ENCODE results near the gene ANGPTL2.

ANGPTL2 gene

GRCh38 chr9:127050591-127051001 is 71.8 kb downstream of the ANGPTL2 start:
- Histone ChIP-seq H3K4me3 (ENCODE audit: low read length) (no peak overlapping the region), H3K27ac (ENCODE audit: low read depth, low read length) (no peak overlapping the region), H3K4me2 (ENCODE audit: low read length) (no peak overlapping the region), H3K27me3 (ENCODE audit: control insufficient read depth, low read length) (no peaks in the 10 kb centered on the region), H3K9me3 (ENCODE audit: control insufficient read depth, insufficient read depth, low read length) (no peaks in the 10 kb centered on the region), H3K36me3 (ENCODE audit: control insufficient read depth, low read length) (no peaks in the 10 kb centered on the region), H3K9me2 (replicated peaks; ENCODE audit: control insufficient read depth, low read length) (no peaks in the 10 kb centered on the region), H3F3A (ENCODE audit: control insufficient read depth, insufficient read depth) (no peaks in the 10 kb centered on the region), H3K4me1 (ENCODE audit: control insufficient read depth, low read length) (no peaks in the 10 kb centered on the region), H4K20me1 (ENCODE audit: control insufficient read depth, insufficient read depth, low read depth, low read length) (no peaks in the 10 kb centered on the region), H3K79me2 (ENCODE audit: control insufficient read depth, low read length) (no peaks in the 10 kb centered on the region)
- TF ChIP-seq EZH2phosphoT487 (IDR thresholded peaks at IDR 0.05; ENCODE audit: borderline replicate concordance, low read length) (no peak), CTCF (IDR thresholded peaks at IDR 0.05; ENCODE audit: low read depth, low read length, poor library complexity, severe bottlenecking) (no peak)

- TF ChIP-seq CTCF (IDR thresholded peaks at IDR 0.05; ENCODE audit: low read depth, low read length, poor library complexity, severe bottlenecking): no peak
- no peak for TF ChIP-seq EZH2phosphoT487 (IDR thresholded peaks at IDR 0.05; ENCODE audit: borderline replicate concordance, low read length)
- H3F3A ChIP-seq (ENCODE audit: control insufficient read depth, insufficient read depth): no peaks in the 10 kb centered on the region
These were observed 72.3 kb downstream of the ANGPTL2 start for GRCh38 chr9:127050152-127050551.

GRCh38 chr9:127049581-127049980 is 72.9 kb downstream of the ANGPTL2 start:
- no peak for TF ChIP-seq CTCF (IDR thresholded peaks at IDR 0.05; ENCODE audit: low read depth, low read length, poor library complexity, severe bottlenecking)
- H3K4me2 ChIP-seq (ENCODE audit: low read length): no peak overlapping the region
- no peaks in the 10 kb centered on the region for H3K27me3 ChIP-seq (ENCODE audit: control insufficient read depth, low read length)
- no peaks in the 10 kb centered on the region for H3K79me2 ChIP-seq (ENCODE audit: control insufficient read depth, low read length)
- H3K36me3 ChIP-seq (ENCODE audit: control insufficient read depth, low read length): no peaks in the 10 kb centered on the region
- no peaks in the 10 kb centered on the region for H3K9me2 ChIP-seq (replicated peaks; ENCODE audit: control insufficient read depth, low read length)
- no peaks in the 10 kb centered on the region for H4K20me1 ChIP-seq (ENCODE audit: control insufficient read depth, insufficient read depth, low read depth, low read length)
- no peaks in the 10 kb centered on the region for H3K4me1 ChIP-seq (ENCODE audit: control insufficient read depth, low read length)
- no peak overlapping the region for H3K4me3 ChIP-seq (ENCODE audit: low read length)
- H3K27ac ChIP-seq (ENCODE audit: low read depth, low read length): no peak overlapping the region
- H3K9me3 ChIP-seq (ENCODE audit: control insufficient read depth, insufficient read depth, low read length): no peaks in the 10 kb centered on the region
- no peaks in the 10 kb centered on the region for H3F3A ChIP-seq (ENCODE audit: control insufficient read depth, insufficient read depth)

More at GRCh38 chr9:127050152-127050551, 72.3 kb downstream of the ANGPTL2 start:
- no peaks in the 10 kb centered on the region for H4K20me1 ChIP-seq (ENCODE audit: control insufficient read depth, insufficient read depth, low read depth, low read length)
- H3K9me3 ChIP-seq (ENCODE audit: control insufficient read depth, insufficient read depth, low read length): no peaks in the 10 kb centered on the region
- H3K4me3 ChIP-seq (ENCODE audit: low read length): no peak overlapping the region
- no peaks in the 10 kb centered on the region for H3K36me3 ChIP-seq (ENCODE audit: control insufficient read depth, low read length)
- no peak overlapping the region for H3K4me2 ChIP-seq (ENCODE audit: low read length)
- no peak overlapping the region for H3K27ac ChIP-seq (ENCODE audit: low read depth, low read length)
- no peaks in the 10 kb centered on the region for H3K27me3 ChIP-seq (ENCODE audit: control insufficient read depth, low read length)
- no peaks in the 10 kb centered on the region for H3K4me1 ChIP-seq (ENCODE audit: control insufficient read depth, low read length)
- no peaks in the 10 kb centered on the region for H3K79me2 ChIP-seq (ENCODE audit: control insufficient read depth, low read length)
- no peaks in the 10 kb centered on the region for H3K9me2 ChIP-seq (replicated peaks; ENCODE audit: control insufficient read depth, low read length)

- H3K4me3 ChIP-seq (ENCODE audit: low read length): no peak overlapping the region
- H4K20me1 ChIP-seq (ENCODE audit: control insufficient read depth, insufficient read depth, low read depth, low read length): no peaks in the 10 kb centered on the region
- no peak overlapping the region for H3K27ac ChIP-seq (ENCODE audit: low read depth, low read length)
These were observed 73.4 kb downstream of the ANGPTL2 start for GRCh38 chr9:127049044-127049443.

More at GRCh38 chr9:127049044-127049443, 73.4 kb downstream of the ANGPTL2 start:
- Histone ChIP-seq H3K9me3 (ENCODE audit: control insufficient read depth, insufficient read depth, low read length) (no peaks in the 10 kb centered on the region), H3F3A (ENCODE audit: control insufficient read depth, insufficient read depth) (no peaks in the 10 kb centered on the region), H3K27me3 (ENCODE audit: control insufficient read depth, low read length) (no peaks in the 10 kb centered on the region), H3K4me1 (ENCODE audit: control insufficient read depth, low read length) (no peaks in the 10 kb centered on the region), H3K79me2 (ENCODE audit: control insufficient read depth, low read length) (no peaks in the 10 kb centered on the region), H3K4me2 (ENCODE audit: low read length) (no peak overlapping the region), H3K36me3 (ENCODE audit: control insufficient read depth, low read length) (no peaks in the 10 kb centered on the region), H3K9me2 (replicated peaks; ENCODE audit: control insufficient read depth, low read length) (no peaks in the 10 kb centered on the region)
- TF ChIP-seq CTCF (IDR thresholded peaks at IDR 0.05; ENCODE audit: low read depth, low read length, poor library complexity, severe bottlenecking) (no peak), EZH2phosphoT487 (IDR thresholded peaks at IDR 0.05; ENCODE audit: borderline replicate concordance, low read length) (no peak)
